HG02870 (cell line): ENCODE results near the gene CCDC88C.

ENCODE experiments used
- ATAC-seq: cut with Tn5 transposase; IDR thresholded peaks from one replicate; pipeline ENCODE4 v1.9.1; 2021; ENCODE audit warnings: mild to moderate bottlenecking, moderate library complexity; ENCODE audit not compliant: unreplicated experiment

Gene CCDC88C

DNA sequence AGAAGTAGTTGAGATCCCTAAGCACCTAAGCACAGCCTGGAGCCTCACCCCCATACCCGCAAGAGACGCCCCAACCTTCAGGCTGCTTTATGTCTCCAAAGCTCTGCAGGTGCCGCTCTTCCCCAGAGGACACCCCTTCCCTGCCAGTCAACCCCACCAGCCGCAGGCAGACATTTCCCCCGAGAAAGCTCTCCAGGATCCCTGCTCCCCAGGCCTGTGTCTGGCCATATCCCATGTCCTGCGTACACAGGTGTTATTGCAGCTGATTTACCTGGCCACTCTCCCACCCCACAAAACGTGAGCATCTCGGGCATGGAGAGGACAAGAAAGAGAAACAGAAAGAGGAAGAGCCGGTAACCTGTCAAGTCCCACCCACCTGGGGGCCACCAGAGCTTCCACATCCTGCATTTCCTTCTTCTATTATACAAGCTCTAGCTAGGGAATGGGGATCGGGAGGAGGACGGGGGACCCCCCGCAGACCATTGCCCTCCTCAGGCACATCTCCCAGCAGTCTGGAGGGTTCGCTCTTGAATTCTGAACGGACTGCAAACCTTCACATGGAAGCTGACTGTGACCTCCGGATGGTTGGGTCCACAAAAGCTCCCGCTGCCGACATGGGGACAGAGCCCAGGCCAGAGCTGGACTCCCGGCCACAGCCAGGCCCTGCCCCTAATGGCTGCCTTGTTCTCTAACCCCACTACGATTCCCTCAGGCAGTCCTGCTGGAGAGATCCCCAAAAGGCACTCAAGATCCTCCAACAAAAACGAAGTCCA lies 17.6 kb downstream of the CCDC88C start:
- ATAC-seq = no peak

DNA sequence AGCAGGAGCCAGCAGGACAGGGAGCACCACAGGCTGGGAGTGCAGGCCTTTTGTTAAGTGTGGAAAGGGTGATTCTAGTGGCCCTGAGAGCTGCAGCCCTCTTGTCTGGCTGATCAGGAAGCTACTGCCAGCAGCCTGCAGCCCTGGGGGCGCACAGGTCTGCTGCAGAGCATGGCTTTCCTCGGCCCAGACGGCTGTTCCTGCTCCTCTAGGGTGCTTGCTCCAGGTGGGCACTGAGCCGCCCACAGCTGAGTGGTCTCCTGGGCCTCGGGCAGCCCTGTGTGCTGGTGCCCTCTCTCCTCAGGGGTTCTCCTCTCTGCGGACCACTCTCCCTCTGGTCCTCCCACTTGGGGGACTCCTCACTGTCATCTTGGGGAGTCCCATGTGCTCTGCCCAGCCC lies 18.9 kb downstream of the CCDC88C start:
- no peak for ATAC-seq

DNA sequence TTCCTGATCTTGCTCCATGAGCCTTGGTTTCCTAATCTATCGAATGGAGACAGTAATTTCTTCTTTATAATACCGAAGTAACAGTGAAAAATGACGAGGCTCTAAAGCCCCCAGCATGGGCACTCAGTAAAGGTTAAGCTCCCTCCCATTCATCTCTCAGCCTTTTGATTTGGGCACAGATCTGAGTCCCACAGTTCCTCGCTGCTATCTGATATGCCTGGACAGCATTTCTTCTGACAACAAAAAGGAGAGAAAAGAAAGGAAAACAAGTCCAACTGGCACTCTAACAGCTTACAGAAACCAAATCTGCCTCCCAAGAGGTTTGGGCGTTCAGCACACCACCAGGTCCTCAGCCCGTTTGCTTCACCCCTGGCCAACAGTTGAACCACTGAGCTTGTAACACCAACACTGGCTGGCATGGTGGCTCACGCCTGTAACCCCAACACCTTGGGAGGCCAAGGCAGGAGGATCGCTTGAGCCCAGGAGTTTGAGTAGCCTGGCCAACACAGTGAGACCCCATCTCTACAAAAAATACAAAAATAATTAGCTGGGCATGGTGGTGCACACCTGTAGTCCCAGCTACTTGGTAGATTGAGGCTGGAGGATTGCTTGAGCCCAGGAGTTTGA lies 19.5 kb downstream of the CCDC88C start:
- no peak for ATAC-seq

DNA sequence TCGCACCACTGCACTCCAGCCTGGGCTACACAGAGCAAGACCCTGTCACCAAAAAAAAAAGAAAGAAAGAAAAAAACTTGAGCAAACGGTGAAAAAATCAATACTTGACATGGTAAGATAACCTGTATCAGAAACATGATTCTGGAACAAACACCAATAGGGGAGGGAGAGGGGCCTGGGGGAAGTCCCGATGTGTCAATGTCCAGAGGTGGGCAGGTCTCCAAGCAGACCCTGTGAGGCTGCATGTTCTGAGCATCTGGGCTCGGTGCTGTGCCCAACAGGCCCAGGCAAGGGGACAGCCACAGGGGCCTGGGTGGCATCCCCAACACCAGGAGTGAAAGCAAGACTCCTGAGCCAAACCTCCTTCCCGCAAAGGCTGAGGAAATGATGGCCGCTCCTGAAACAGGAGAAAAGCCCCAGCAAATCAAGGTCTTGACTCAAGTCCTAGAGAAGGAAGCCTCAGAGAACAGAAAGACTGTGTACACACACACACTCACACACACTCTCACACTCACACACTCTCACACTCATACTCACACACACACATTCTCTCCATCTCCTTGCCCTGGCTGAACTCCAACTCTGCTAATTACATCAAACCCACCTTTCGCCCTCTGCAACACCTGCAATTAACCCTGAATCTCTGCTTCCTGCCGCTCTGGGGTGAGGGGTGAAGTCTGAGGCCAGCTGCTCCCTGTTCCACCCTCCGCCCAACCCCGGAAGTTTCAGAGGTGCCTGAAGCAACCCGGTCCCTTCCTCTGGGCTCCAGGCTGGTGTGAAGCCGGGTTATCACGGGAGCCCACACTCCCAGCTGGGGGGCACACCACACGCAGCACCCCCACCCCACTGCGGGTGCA lies 20.4 kb downstream of the CCDC88C start:
- peak; percentile 65 for ATAC-seq

DNA sequence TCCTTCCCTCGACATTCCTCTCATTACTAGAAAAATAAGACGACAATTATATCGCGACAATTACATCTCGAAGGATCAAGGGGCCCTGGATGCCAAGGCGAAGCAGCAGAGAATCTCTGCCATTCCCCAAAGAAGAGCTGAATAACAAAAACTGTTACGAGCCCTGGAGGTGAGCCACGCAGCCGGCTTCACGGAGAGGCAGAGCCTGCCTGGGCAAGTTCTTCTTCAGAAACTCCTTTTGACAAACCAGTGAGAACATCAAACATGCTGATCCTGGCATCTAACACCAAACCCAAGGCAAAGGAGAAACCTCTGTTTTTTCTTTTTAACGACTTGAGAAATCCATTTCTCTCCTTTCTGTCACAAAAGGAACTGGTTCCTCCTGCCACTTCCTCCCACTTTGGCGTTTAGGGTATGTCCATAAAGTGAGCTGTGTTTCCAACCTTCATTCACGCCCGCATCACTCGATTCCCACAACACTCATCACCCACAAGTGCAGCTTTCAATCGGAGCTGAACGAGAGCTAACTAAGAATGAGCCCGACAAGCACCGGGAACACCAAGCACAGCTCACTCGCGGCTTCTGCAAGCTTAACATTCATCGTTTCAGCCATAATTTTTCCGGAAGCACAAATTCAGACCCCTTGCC lies 21.5 kb downstream of the CCDC88C start:
- ATAC-seq = no peak

DNA sequence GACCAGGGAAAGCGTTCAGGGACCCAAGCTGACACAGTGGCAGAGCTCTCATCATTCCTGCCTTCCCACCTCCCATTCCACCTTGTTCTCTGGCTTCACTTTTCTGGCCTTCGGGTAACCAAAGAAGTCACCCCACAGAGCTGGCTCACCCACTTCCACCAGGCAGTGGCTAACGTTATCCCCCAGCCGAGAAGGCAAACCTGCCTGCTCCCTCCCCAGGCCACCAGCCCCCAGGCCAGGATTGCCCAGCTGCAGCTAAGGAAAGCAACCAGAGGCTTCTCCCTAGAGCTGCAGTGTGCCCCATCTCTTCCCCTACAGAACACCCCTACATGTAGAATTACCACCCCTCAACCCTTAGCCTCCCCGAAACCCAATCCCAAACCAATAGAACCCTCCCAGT lies 22.2 kb downstream of the CCDC88C start:
- no peak for ATAC-seq

DNA sequence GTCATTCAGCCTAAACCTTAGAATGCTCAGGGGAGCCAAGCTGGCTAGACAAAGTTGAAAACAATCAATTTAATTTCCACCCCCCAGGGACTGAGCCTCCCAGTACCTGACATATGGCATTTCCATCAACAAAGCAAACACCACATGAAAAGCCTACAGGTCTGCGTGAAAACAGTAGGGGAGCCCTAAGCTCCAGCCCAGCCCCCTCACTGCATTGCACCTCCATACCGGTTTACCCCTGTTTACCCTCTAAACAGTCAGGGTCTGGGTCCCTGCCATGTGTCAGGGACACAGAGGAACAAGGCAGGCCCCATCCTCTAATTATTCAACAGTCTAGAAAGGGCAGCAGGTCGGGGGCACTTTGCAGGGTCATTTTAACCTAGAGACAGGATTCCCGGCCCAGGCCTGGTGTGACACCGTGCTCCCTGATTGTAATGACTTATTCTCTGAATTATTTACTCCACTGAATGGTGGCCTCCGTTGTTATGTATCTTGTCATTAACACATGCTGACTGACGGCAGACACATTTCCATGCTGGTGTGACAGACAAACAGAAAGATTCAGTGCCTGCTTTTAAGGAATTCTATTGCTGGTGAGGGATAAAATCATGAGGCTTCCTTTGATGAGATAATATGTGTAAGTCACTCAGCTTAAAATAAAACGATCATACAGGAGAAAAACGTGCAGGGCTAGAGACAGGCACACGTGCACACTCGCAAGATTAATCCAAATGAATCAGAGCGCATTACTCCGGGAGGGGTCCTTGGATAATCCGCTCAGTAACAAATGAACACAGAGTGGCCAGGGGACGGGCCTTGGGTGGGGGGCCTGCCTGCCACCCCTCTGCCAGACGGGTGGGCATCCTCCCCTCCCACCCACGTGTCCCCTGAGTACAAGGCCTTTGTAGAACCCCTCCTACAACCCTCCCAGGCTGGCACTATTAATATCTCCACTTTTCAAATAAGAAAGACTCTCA lies 23.2 kb downstream of the CCDC88C start:
- ATAC-seq = no peak

DNA sequence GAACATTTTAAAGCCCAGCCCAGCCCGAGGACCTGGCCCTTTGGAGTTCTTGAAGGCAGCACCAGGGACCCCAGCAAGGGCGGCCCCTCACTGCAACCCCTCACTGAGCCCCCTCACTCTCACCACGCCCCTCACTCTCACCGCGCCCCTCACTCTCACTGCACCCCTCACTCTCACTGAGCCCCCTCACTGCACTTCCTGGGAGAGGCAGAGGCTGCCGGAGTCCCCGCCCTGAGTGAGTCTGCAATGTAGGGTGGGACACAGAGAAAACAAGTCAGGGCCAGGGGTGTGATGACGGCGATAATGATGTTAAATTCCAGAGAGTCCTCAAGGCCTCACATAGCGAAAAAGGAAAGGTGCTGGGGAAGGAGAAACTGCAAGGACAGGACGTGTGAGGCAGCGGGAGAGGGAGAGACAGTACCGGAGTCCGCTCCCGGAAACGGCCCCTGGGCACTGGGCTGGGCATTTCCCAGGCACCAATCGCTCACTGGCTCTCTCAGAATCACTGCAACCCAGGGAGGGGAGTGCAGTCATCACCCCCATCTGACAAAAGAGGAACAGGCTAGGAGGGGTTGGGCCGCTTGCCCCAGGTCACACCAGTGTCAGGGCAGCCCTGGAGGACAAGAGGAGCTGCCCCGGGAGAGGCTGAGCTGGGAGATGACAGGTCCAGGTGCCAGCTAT lies 24.9 kb downstream of the CCDC88C start:
- ATAC-seq = no peak

DNA sequence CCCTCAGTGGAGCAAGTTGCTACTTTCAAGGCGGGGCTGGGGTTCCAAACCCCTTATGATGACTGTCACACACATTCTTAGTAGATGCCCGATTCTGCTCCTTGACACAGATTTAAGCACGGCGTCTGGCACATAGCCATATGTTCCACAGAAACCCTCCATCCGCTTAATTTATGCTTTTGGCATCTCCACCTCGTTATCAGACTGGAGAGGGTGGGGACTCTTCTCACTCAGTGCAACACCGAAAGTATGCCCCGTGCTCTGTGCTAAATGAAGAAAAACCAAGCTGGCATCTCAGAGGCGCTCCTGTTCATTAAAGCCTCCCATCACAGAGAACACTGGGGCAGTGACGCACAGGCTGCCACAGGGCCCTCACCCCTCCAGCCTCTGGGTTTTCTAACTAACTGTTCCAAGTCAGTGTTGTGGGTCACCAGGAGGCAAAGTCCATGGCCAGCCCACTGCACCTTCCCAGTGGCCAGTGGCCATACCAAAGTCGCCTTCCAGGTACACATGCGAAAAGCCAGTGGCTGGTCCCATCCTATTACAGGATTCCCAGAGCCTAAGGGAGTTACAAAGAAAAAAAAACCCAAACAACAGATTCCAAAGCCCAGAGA lies 27.3 kb downstream of the CCDC88C start:
- ATAC-seq = no peak

DNA sequence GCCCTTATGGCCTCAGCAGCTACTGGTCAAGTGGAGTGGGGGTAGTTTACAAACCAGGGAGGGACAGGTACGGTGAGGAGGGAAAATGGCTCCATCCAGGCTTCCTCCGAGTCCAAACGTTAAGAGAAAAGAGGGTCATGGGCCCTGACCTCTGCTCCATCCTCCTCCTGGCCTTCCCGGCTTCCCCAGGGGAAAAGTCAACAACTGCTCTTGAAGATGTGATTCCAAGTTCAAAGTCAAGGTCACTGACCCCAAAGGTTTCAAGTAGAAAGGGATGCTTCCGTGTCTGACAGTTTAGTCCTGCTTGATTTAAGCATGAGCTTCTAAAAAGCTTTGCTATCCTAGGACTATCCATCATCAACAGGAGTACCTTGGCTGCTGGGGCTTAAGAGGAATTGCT lies 28.5 kb downstream of the CCDC88C start:
- no peak for ATAC-seq

DNA sequence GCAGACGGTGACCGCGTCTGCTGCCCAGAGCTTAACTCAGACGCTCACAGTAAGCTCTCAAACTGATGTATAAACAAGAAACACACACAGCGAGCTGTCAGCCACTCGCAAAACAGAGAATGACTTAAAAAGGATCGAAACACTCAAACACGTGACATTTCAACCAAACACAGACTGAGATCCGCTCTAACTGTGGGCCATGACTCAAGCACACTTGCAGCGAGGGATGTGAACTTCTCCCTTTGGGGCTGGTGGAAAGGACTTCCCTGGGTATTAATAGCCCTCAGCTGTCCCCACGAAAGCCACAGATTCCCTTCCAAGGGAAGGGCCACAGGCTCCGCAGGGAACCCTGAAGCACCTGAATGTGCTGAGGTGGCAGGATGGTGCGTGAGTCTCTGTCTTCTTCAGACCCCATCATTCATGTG lies 29.1 kb downstream of the CCDC88C start:
- ATAC-seq = peak; percentile 82

DNA sequence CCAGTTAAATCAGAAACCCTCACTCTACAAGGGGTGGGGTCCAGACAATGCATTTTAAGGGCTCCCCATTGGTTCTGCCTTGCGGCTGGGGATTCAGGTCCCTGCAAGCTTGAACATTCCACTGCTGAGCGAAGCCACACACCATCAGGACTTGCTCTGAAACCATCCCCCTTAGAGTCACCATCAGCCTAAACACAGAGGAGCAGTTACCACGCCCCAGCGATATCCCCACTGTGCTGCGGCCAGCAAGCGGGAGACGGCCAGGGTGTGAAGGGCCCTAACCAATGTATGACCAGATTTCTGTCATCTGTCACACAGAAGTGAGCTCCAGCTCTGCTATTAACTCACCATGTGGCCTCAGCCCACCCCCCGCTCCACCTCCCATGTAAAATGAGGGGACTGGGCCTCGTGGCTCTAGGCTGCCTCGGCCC lies 29.7 kb downstream of the CCDC88C start:
- no peak for ATAC-seq

DNA sequence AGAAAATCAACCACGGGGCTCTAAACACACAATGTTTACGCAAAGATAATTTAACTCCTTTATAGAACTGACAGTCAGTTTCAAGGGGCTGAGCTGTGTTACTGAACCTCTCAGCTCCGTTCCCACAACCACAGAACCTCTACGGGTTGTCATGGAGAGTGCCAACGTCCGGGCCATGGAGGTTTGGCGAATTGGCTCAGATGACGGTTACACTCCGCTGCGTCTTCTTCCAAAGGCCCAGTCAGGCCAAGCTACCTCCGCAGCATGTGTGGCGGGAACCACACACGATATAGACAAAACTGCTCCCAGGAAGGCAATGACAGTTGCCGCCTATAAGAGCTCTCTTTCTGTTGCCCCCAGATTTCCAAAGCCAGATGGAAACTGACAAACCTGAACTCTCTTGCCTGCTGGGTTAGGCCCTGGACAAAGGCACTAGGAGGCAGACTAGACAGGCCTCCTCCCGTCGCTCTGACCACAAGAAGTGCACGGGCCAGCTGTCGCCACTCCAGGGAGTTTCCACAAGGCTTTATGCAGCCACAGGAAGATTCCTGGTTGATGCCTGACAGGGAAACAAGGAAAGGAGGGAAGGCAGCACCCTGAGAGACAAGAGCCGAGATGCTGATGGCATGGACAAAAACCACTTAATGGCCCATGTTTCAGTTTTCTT lies 30.3 kb downstream of the CCDC88C start:
- ATAC-seq = no peak

DNA sequence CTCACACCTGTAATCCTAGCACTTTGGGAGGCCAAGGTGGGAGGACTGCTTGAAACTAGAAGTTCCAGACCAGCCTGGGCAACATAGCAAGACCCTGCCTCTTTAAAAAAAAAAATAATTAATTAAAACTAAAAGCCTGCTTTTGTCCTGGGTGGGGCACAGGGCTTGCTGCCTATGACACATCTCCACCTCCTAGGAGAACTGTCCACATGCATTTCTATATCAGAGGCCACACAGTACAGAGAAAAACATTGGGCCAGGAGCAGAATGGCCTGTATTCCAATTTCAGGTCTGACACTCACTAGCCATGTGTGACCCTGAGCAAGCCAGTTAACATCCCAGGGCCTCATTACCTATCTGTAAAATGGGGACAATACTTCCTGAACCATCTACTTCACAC lies 31.9 kb downstream of the CCDC88C start:
- ATAC-seq = no peak

DNA sequence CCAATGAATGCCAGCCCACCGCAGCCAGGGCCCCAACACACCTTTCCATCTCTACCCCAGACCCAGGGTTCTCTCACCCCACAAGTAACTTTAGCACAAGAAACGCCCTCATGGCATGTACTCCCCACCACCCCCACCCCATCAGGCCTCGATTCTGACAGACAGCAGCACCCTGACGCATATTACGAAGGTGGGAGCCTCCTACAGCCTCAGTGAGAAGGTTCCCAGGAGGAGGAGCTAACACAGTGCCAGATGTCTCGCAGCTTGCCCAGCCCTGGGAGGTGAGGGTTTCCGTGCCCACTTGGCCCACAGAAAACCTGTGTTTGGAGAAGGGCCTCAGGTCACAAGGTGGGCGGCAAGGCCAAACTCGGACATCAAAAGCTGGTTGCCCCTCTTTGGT lies 32.4 kb downstream of the CCDC88C start:
- no peak for ATAC-seq

DNA sequence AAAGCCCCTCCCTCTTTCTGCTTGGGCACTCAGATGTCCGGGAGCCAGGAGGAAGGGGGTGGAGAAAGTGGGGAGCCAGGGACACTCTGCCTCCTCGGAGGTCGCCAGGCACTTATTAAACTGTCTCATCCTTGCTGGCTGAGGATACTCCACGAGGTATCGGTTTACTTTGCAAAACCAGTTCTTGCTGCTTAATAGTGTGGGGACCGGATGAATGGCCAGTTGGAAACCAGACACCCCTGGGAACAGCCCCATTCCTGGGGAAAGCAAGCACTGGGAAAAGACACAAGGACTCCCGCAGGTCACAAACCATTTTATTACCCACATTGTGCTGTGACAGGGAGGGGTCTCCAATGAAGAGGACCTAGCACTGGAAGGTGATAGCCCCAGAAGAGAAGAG lies 34.2 kb downstream of the CCDC88C start:
- no peak for ATAC-seq

DNA sequence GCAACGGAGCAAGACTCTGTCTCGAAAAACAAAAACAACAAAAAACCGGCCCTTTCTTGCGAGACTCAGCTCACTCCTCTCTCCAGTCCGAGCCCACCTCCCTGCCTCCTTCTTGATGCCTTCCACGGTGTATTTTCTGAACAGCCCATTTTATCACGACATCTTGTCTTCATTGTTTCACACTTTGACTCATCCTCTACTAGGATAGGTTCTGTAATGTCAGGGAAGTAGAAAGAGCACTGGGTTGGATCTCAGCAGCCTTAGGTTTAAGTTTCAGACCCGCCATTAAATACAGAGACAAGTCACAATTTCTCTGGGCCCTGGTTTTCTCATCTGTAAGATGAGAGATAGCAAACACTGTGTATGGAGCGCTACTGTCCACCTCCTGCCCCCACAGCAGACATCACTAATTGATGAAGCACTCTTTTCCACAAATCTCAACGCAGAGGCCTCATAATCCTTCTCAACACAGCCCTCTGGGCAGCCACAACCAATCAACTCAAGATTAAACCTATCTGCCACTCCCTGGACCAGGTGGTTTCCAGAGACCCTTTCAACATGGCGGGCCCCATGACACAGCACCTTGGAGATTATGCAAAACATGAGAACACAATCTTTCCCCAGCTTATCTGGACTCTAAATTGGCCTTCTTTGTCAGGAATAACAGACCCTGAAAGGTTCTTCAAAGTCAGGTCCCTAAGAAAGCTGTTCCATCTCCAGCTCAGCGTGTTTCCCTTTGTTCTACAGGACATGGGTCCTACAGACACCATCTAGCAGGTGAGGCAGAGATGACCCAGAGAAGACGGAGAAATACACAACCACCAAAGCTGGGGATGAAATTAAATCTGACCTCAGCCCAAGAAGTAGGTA lies 35.6 kb downstream of the CCDC88C start:
- ATAC-seq = no peak
